Activated CD4-positive, alpha-beta T cell treated with anti-CD3 and anti-CD28 coated beads for 36 hours (primary cell): ENCODE measurements around the gene PTGER4. TPM values are rescaled to one million over a fixed set of nuclear protein-coding genes. Genes with fewer than 3 reads are reported as not detected.

Experiments used
- ATAC-seq: fragments of 200-7000 bp; cut with Tn5 transposase; one replicate; pipeline ENCODE4 v1.10.0; 2021; ENCODE audit warnings: mild to moderate bottlenecking, moderate library complexity
- CTCF ChIA-PET: fragments of 350-600 bp; sonication (Branson Sonifier 250); formaldehyde crosslinking; loops from one replicate; lab custom pipeline; 2021; ENCODE audit warnings: antibody characterized with exemption; lab: Charles Lee
- POLR2A ChIA-PET: fragments of 350-600 bp; sonication (Branson Sonifier 250); formaldehyde crosslinking; loops from one replicate; lab custom pipeline; 2021; ENCODE audit warnings: antibody characterized with exemption, inconsistent platforms; lab: Charles Lee
- DNase-seq: peaks from one replicate; pipeline ENCODE4 v3.0.0-alpha.2; 2020
- H3K27ac Mint-ChIP-seq: one replicate; pipeline ENCODE4 v1.8.0; 2021; ENCODE audit warnings: mixed read lengths
- H3K27me3 Mint-ChIP-seq: one replicate; pipeline ENCODE4 v1.8.0; 2021; ENCODE audit warnings: mixed read lengths
- H3K36me3 Mint-ChIP-seq: one replicate; pipeline ENCODE4 v1.8.0; 2021; ENCODE audit warnings: low read depth, mixed read lengths
- H3K4me1 Mint-ChIP-seq: one replicate; pipeline ENCODE4 v1.8.0; 2021; ENCODE audit warnings: mixed read lengths
- H3K4me3 Mint-ChIP-seq: one replicate; pipeline ENCODE4 v1.8.0; 2021; ENCODE audit warnings: mild to moderate bottlenecking, moderate library complexity, mixed read lengths
- H3K9me3 Mint-ChIP-seq: one replicate; pipeline ENCODE4 v1.8.0; 2021; ENCODE audit warnings: low read depth, mixed read lengths
- intact Hi-C, 2 experiments: fragments of 100-400 bp; cut with DNase I in 1 of 2; cut with micrococcal nuclease in 1 of 2; formaldehyde crosslinking; loops; one replicate each; pipeline versions ENCODE4 v1.14.2 to v1.15.1; 2022 to 2024; cut with DNase I, micrococcal nuclease
- total RNA-seq, 2 experiments: library from RNA; stranded (reverse); gene quantifications; one replicate each; pipeline ENCODE4 v1.2.3, GENCODE V29; 2021

PTGER4 gene
- total RNA-seq, 2 experiments from 2014 or later, result 71.7 to 91.2 TPM

GRCh38 chr5:40672425-40672824 lies 7.3 kb upstream of the PTGER4 start:
- Mint-ChIP-seq H3K27ac (peak overlapping the region; percentile 42), H3K36me3 (no peaks in the 10 kb centered on the region), H3K27me3 (no peaks in the 10 kb centered on the region), H3K9me3 (no peaks in the 10 kb centered on the region), H3K4me1 (peaks cover 82% of the 10 kb centered on the region), H3K4me3 (no peak overlapping the region)
- no peak for DNase-seq
- intact Hi-C loops, result loop anchor here in 1 of 2 experiments (10.0 kb wide), 1 partner anchor 48 kb away; no protein-coding TSS in a partner anchor
- ChIA-PET CTCF (interaction anchor here (0.6 to 1.1 kb wide), 5 partner anchors 17 to 292 kb away, joined by 3 to 4 read pairs (median 3); no protein-coding TSS in a partner anchor), POLR2A (no interaction called here)
- no peak for ATAC-seq

DNA sequence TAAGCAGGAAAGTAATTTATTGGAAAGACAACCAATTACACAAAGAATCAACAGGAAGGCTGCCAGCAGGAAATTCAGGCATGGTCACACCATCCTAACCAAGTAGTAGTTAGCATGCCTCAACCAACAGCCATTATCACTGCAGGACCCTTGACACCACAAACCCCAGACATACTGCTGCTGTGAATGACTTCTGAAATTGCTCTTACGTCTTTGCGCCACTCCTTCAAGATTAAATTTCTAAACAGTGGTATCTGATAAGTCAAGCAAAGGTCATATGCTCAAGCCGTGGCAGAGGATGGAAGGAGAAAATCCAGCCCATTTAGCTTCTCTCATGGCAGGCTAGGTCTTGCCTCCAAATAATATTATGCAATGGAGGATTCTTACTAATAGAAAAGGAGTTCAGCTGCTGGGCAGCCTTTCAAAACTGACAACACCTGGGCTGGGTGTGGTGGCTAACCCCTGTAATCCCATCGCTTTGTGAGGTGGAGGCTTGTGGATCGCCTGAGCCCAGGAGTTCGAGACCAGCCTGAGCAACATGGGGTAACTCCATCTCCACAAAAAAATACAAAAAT lies 5.0 kb upstream of the PTGER4 start:
- Mint-ChIP-seq H3K36me3 (peaks cover 1% of the 10 kb centered on the region), H3K27me3 (no peaks in the 10 kb centered on the region), H3K9me3 (no peaks in the 10 kb centered on the region), H3K4me1 (peaks cover 80% of the 10 kb centered on the region), H3K27ac (peak overlapping the region; percentile 9), H3K4me3 (no peak overlapping the region)
- intact Hi-C loops, result loop anchor here (1.0 to 10.0 kb wide), 6 partner anchors 20 to 397 kb away; no protein-coding TSS in a partner anchor
- DNase-seq (no peak), ATAC-seq (no peak)
- POLR2A ChIA-PET, result interaction anchor here (1.1 to 1.6 kb wide), 2 partner anchors 10 to 95 kb away, joined by 3 to 6 read pairs; no protein-coding TSS in a partner anchor
- CTCF ChIA-PET, result interaction anchor here (0.7 to 1.6 kb wide), 2 partner anchors 14 to 237 kb away, joined by 4 to 6 read pairs; no protein-coding TSS in a partner anchor

GRCh38 chr5:40675396-40676133 lies 4.2 kb upstream of the PTGER4 start:
- CTCF ChIA-PET, result interaction anchor here (0.6 to 1.6 kb wide), 6 partner anchors 11 to 238 kb away, joined by 3 to 6 read pairs (median 3); no protein-coding TSS in a partner anchor
- peak; percentile 63 for DNase-seq
- peaks cover 72% of the 10 kb centered on the region for H3K4me1 Mint-ChIP-seq

GRCh38 chr5:40676613-40677343 lies 2.9 kb upstream of the PTGER4 start:
- ChIA-PET POLR2A (interaction anchor here (0.6 to 1.6 kb wide), 6 partner anchors 8 to 399 kb away, joined by 3 to 7 read pairs (median 4); no protein-coding TSS in a partner anchor), CTCF (interaction anchor here (0.7 to 1.6 kb wide), 8 partner anchors 12 to 471 kb away, joined by 3 to 6 read pairs (median 3); no protein-coding TSS in a partner anchor)
- Mint-ChIP-seq H3K27ac (peak overlapping the region; percentile 91), H3K9me3 (no peaks in the 10 kb centered on the region), H3K4me3 (peak overlapping the region; percentile 56), H3K27me3 (no peaks in the 10 kb centered on the region), H3K36me3 (peaks cover 20% of the 10 kb centered on the region), H3K4me1 (peaks cover 62% of the 10 kb centered on the region)
- DNase-seq (peak; percentile 56), ATAC-seq (no peak)
- intact Hi-C loops, result loop anchor here in 1 of 2 experiments (10.0 kb wide), 1 partner anchor 52 kb away; no protein-coding TSS in a partner anchor

More at GRCh38 chr5:40675396-40676133, 4.2 kb upstream of the PTGER4 start:
- ATAC-seq, result peak; percentile 37
- no peaks in the 10 kb centered on the region for H3K27me3 Mint-ChIP-seq
- peak overlapping the region; percentile 56 for H3K4me3 Mint-ChIP-seq
- intact Hi-C loops, result loop anchor here (1.0 to 10.0 kb wide), 6 partner anchors 21 to 398 kb away; no protein-coding TSS in a partner anchor
- no peaks in the 10 kb centered on the region for H3K9me3 Mint-ChIP-seq
- H3K27ac Mint-ChIP-seq, result peak overlapping the region; percentile 91
- H3K36me3 Mint-ChIP-seq, result peaks cover 8% of the 10 kb centered on the region
- POLR2A ChIA-PET, result interaction anchor here (0.5 to 1.6 kb wide), 11 partner anchors 9 to 646 kb away, joined by 3 to 8 read pairs (median 4); no protein-coding TSS in a partner anchor

DNA sequence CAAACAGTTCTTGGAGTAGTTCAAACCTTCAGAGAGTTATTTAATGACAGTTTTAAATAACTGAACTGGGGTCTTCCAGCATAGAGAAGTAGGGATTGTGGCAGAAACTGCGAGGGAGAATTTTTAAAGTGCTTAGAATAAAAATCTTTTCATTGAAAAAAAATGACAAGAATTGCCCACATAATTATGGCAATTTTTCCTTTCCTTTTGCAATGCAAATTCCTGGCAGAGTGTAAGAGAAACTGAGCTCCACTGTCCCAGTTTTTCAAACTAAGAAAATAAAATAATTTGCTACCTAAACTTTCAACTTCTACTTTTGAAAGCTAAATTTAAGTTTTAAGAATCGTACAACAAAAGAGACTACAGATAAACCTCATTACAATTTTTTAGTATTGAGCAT lies 2.3 kb upstream of the PTGER4 start:
- DNase-seq, result no peak
- CTCF ChIA-PET, result interaction anchor here (0.5 to 1.3 kb wide), 6 partner anchors 13 to 471 kb away, joined by 3 to 6 read pairs (median 3); no protein-coding TSS in a partner anchor
- peaks cover 55% of the 10 kb centered on the region for H3K4me1 Mint-ChIP-seq
- POLR2A ChIA-PET, result interaction anchor here (0.7 kb wide), 1 partner anchor 9 kb away, joined by 3 read pairs; no protein-coding TSS in a partner anchor
- H3K27ac Mint-ChIP-seq, result peak overlapping the region; percentile 91
- no peak for ATAC-seq
- peaks cover 27% of the 10 kb centered on the region for H3K36me3 Mint-ChIP-seq
- H3K4me3 Mint-ChIP-seq, result peak overlapping the region; percentile 56
- no peaks in the 10 kb centered on the region for H3K27me3 Mint-ChIP-seq
- intact Hi-C loops, result loop anchor here in 1 of 2 experiments (10.0 kb wide), 1 partner anchor 53 kb away; no protein-coding TSS in a partner anchor
- no peaks in the 10 kb centered on the region for H3K9me3 Mint-ChIP-seq

DNA sequence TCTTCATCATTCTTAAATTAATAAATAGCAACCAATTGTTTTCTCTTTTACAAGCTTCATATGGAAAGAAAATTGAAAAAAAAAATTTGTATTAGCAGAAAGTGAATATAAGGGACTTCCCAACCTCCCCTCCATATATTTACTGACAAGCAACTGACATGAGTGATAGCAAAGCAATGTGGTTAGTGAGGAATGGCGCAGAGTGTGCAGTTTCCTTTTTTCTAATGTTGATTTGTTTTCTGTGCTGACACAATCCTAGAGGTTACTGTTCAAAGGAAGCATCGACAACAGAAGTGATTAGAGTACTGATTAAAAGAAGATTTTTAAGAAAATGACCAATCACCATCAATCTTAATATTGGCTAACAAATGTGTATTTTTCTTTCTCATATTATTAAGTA lies 1.7 kb upstream of the PTGER4 start:
- H3K4me3 Mint-ChIP-seq, result peak overlapping the region; percentile 93
- H3K27ac Mint-ChIP-seq, result peak overlapping the region; percentile 70
- peaks cover 33% of the 10 kb centered on the region for H3K36me3 Mint-ChIP-seq
- DNase-seq, result peak; percentile 44
- intact Hi-C loops, result loop anchor here (2.0 to 10.0 kb wide), 5 partner anchors 23 to 401 kb away; no protein-coding TSS in a partner anchor
- ChIA-PET POLR2A (interaction anchor here (0.7 kb wide), 1 partner anchor 8 kb away, joined by 3 read pairs; no protein-coding TSS in a partner anchor), CTCF (interaction anchor here (0.9 to 1.3 kb wide), 3 partner anchors 12 to 472 kb away, joined by 3 to 6 read pairs (median 3); no protein-coding TSS in a partner anchor)
- H3K4me1 Mint-ChIP-seq, result peaks cover 49% of the 10 kb centered on the region
- ATAC-seq, result no peak
- no peaks in the 10 kb centered on the region for H3K9me3 Mint-ChIP-seq
- H3K27me3 Mint-ChIP-seq, result no peaks in the 10 kb centered on the region

GRCh38 chr5:40678460-40679147 lies 1.1 kb upstream of the PTGER4 start:
- DNase-seq, result no peak
- ChIA-PET CTCF (interaction anchor here (1.2 kb wide), 1 partner anchor 12 kb away, joined by 6 read pairs; no protein-coding TSS in a partner anchor), POLR2A (no interaction called here)
- Mint-ChIP-seq H3K4me3 (peak overlapping the region; percentile 93), H3K36me3 (peaks cover 39% of the 10 kb centered on the region), H3K4me1 (peaks cover 44% of the 10 kb centered on the region), H3K27me3 (no peaks in the 10 kb centered on the region), H3K9me3 (no peaks in the 10 kb centered on the region), H3K27ac (peak overlapping the region; percentile 97)
- intact Hi-C loops, result loop anchor here (1.0 to 10.0 kb wide), 15 partner anchors 11 to 454 kb away; partner anchors contain the start of gene RPL37 (in 1 of the 2)
- ATAC-seq, result no peak

DNA sequence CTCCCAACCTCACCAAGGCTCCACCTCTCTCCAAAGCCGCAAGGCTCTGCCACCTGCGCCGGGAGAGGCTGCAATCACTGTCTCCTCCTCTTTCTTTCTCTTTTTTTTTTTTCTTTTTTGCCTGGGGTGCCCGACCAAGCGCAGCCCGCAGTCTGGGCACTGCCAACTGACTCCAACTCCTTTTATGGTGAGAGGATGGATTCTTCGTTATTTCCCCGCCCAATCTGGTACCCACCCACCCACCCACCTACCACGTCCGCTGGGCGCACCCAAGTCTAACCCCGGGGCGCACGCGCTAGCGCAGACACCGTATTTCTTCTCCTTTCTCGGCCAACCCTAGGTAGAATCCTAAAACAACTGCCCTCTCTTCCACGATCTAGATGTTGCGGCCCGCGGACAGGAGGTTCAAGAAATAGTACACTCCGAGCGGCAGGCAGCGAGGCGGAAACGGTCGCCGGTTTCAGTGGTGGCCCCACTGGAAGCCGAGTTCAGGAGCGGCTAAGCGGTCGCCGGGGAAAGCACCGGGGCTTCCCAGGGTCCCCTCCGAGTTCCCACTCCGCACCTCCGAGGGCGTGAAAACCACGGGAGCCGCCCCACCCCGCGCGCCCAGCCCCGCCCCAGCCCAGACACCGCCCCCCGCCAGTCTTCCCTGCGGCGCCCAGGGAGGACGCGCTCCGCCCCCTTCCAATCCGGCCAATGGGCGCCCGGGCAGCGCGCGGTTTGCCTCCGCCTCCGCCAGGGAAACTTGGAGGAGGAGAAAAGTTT lies 385 bp upstream of the PTGER4 start:
- peak; percentile 59 for ATAC-seq
- no peaks in the 10 kb centered on the region for H3K27me3 Mint-ChIP-seq
- peak overlapping the region; percentile 97 for H3K27ac Mint-ChIP-seq
- H3K36me3 Mint-ChIP-seq, result peaks cover 45% of the 10 kb centered on the region
- POLR2A ChIA-PET, result interaction anchor here (0.6 to 1.4 kb wide), 9 partner anchors 11 to 620 kb away, joined by 3 to 8 read pairs (median 3); no protein-coding TSS in a partner anchor
- peaks cover 38% of the 10 kb centered on the region for H3K4me1 Mint-ChIP-seq
- peak overlapping the region; percentile 93 for H3K4me3 Mint-ChIP-seq
- no peaks in the 10 kb centered on the region for H3K9me3 Mint-ChIP-seq
- CTCF ChIA-PET, result interaction anchor here (0.8 to 3.1 kb wide), 9 partner anchors 9 to 730 kb away, joined by 3 to 9 read pairs (median 4); no protein-coding TSS in a partner anchor
- peak; percentile 97 for DNase-seq
- intact Hi-C loops, result loop anchor here (1.0 to 10.0 kb wide), 15 partner anchors 10 to 455 kb away; partner anchors contain the start of gene RPL37 (in 1 of the 2)

DNA sequence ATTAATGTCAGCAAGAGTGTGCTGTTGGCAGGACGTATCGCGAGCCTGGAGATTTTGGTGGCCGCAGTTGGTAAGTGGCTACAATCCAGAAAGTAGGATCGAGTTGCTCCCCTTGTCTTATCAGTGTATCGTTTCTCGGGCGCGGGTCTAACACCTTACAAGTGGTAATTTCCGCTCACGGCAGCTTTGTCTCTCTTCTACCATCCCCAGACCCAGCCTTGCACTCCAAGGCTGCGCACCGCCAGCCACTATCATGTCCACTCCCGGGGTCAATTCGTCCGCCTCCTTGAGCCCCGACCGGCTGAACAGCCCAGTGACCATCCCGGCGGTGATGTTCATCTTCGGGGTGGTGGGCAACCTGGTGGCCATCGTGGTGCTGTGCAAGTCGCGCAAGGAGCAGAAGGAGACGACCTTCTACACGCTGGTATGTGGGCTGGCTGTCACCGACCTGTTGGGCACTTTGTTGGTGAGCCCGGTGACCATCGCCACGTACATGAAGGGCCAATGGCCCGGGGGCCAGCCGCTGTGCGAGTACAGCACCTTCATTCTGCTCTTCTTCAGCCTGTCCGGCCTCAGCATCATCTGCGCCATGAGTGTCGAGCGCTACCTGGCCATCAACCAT lies 1.1 kb downstream of the PTGER4 start:
- peak; percentile 72 for DNase-seq
- peak overlapping the region; percentile 93 for H3K4me3 Mint-ChIP-seq
- H3K27ac Mint-ChIP-seq, result peak overlapping the region; percentile 96
- H3K36me3 Mint-ChIP-seq, result peaks cover 59% of the 10 kb centered on the region
- H3K4me1 Mint-ChIP-seq, result peaks cover 32% of the 10 kb centered on the region
- ATAC-seq, result no peak
- ChIA-PET POLR2A (interaction anchor here (0.9 to 1.4 kb wide), 3 partner anchors 28 to 295 kb away, joined by 3 read pairs; no protein-coding TSS in a partner anchor), CTCF (interaction anchor here (0.6 to 3.1 kb wide), 11 partner anchors 19 to 732 kb away, joined by 3 to 9 read pairs (median 3); no protein-coding TSS in a partner anchor)
- intact Hi-C loops, result loop anchor here (2.0 to 10.0 kb wide), 3 partner anchors 152 to 1479 kb away; no protein-coding TSS in a partner anchor
- H3K9me3 Mint-ChIP-seq, result no peaks in the 10 kb centered on the region
- no peaks in the 10 kb centered on the region for H3K27me3 Mint-ChIP-seq
